Motor neuron (in vitro differentiated cells): Measurements from ENCODE around the gene TMEM82. TPM values are rescaled to one million over a fixed set of nuclear protein-coding genes. Genes with fewer than 3 reads are reported as not detected.

ENCODE experiments used
- ATAC-seq, 8 experiments: fragments of 200-7000 bp; cut with Tn5 transposase; replicated peaks in 6 of 8; 2 replicates each; pipeline ENCODE4 v1.8.0; 2021; ENCODE audit warnings: mild to moderate bottlenecking in 8 of 8, moderate library complexity in 8 of 8
- H3K27ac ChIP-seq, 2 donors: fragments of 250-450 bp; sonication (Bioruptor Pico); 2 replicates each; pipeline ENCODE4 v1.9.0; 2021; ENCODE audit warnings: antibody characterized with exemption in 2 of 2, mild to moderate bottlenecking in 2 of 2, moderate library complexity in 1 of 2
- H3K4me1 ChIP-seq, 2 donors: fragments of 250-450 bp; sonication (Bioruptor Pico); replicated peaks in 1 of 2; 2 replicates each; pipeline ENCODE4 v1.6.1; 2021; ENCODE audit warnings: antibody characterized with exemption in 2 of 2, mild to moderate bottlenecking in 2 of 2, moderate library complexity in 1 of 2
- H3K4me3 ChIP-seq, 5 donors: fragments of 250-450 bp; sonication (Bioruptor Pico); 2 replicates each; pipeline ENCODE4 v1.9.0; 2021; ENCODE audit warnings: antibody characterized with exemption in 5 of 5, mild to moderate bottlenecking in 5 of 5, moderate library complexity in 4 of 5
- WGBS, 10 experiments: fragments of 450-650 bp; shearing (Covaris generic); methylation state at CpG; one replicate each; pipeline ENCODE4 v1.0.0; 2022; 5-methylcytosine and 5-hydroxymethylcytosine counted together
- in situ Hi-C, 9 experiments: fragments of 400-800 bp; cut with MboI; loops; one replicate each; pipeline ENCODE4 v1.15.0; 2021; ENCODE audit warnings: low sequenced_read_pairs in 9 of 9, low pct_unique_long_range_greater_than_20kb in 2 of 9; ENCODE audit not compliant: unreplicated experiment in 9 of 9
- total RNA-seq, 8 experiments: library from RNA; unstranded; fragments of 300-600 nt; gene quantifications; 2 replicates each; pipeline versions ENCODE4 v1.2.3 to v1.2.4, GENCODE V29; 2022

Gene TMEM82
- total RNA-seq, 8 experiments from 2014 or later: 0.28 TPM; not detected in 7

DNA sequence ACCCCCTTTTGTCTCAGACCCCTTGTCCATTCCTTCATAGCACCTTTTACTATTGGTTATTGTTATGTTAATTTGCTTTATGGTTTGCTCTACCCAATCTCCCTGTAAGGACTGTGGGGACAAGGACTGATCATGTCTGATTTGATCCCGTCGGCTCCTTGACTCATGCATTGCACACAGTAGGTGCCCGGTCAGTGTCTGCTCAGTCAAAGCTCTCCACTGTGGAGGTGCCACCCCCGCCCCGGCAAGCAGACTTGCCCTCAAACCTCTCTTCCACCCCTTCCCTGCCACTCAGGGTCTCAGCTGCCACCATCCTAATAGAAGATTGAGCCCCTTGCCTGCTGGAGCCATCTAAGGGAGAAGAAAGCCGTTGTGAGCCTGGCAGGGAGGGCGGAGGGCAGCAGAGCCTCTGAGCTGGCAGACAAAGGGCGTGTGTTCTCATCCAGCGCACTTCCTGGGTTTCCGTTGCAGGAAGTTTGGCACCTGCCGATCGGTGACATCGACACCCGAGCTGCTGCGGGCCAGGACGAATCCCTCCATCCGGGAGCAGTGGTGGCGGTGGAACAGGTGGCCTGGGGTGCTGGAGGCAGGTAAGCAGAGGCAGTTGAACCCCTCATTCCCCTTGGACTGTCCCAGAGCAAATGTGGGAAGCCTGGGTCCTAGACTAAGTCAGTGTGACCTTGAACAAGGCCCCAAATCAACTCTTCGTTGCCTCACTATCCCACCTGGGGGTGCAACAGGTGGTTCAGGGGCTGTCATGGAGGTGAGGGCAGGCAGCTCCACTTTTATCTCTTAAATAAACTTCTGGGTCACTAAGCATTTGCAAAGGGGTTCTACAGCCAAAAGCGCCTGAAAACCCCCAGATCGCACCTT is 14.1 kb downstream of the TMEM82 start:
- Histone ChIP-seq H3K4me1 (peaks cover 28% of the 10 kb centered on the region in 2 donors), H3K4me3 (no peak overlapping the region), H3K27ac (no peak overlapping the region)
- WGBS, 10 experiments: 40 to 94% (median 67%) methylated on average over 1 to 12 of the region's 21 CpGs; no CpG with 5 or more reads in 4 of the 10 experiments
- in situ Hi-C loops: no loop called here
- no peak for ATAC-seq

DNA sequence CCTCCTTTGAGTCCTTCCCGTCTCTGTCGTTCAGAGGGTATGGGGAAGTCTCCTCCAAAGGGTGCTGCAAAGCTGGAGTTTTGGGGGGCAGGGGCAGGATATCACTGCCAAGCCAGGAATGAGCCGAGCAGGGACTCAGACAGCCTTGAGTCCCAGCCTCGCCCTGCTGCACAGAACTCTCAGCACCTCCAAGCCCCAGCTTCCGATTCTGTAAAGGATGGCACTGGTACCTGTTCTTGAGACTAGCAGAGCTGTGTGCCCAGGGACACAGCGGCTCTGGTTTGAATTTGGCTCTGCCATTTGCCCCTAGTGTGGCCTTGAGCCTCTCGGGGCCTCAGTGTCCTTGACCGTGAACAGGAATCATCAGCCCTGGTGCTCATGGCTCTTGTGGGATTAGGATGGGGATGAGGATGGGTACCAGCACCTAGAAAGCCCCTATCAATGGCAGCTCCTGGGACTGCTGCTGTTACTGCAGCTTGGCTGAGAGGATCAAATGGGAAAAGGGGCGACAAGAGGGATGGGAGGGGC is 14.8 kb downstream of the TMEM82 start:
- ATAC-seq: no peak
- Histone ChIP-seq H3K4me3 (no peak overlapping the region), H3K27ac (peak overlapping the region in 1 of 2 donors; percentile 58), H3K4me1 (peaks cover 28% of the 10 kb centered on the region in 2 donors)
- 72 to 93% (median 83%) methylated on average over 2 to 7 of the region's 9 CpGs; no CpG with 5 or more reads in 5 of the 10 experiments for WGBS, 10 experiments
- in situ Hi-C loops: no loop called here

DNA sequence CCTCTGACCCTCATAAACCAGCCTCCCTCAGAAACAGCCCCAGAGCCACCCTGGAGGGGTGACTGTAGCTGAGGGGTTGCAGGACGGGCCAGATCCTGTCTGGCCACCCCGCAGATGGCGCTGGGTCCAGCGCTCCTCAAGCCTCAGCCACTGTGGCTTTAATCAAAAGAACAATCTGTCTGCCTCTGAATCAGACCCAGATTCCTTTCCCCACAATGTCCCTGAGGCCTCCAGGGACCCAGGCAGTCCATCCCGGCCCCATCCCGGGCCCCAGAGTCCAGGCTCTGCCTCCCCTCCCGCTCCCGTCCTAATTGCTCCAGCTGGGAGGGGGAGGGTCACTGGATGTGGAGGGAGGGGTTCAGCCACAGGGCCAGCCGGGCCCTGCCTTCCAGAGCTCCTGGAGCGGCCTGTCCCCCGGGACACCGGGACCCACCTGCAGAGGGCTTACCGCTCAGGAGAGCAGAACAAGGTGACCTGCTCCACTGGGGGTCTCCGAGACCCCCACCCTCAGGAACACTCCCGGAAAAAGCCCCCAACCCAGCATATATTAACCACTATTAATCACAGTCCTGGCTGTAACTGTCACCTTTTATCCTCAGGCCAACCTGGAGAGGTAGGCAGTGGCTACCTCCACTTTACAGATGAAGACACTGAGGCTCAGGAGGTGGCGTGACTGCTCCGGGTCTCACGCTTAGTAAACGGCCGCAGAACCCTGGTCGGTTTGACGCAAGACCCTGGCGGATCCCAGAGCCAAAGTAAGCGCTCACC is 15.5 kb downstream of the TMEM82 start:
- Histone ChIP-seq H3K4me3 (peak overlapping the region; percentile 53 to 93 (median 63)), H3K4me1 (peaks cover 28% of the 10 kb centered on the region in 2 donors), H3K27ac (peak overlapping the region in 1 of 2 donors; percentile 58)
- in situ Hi-C loops: no loop called here
- 20 to 40% (median 28%) methylated on average over 1 to 8 of the region's 24 CpGs; no CpG with 5 or more reads in 7 of the 10 experiments for WGBS, 10 experiments
- peak in 7 of 8 experiments; percentile 16 to 83 (median 77) for ATAC-seq

DNA sequence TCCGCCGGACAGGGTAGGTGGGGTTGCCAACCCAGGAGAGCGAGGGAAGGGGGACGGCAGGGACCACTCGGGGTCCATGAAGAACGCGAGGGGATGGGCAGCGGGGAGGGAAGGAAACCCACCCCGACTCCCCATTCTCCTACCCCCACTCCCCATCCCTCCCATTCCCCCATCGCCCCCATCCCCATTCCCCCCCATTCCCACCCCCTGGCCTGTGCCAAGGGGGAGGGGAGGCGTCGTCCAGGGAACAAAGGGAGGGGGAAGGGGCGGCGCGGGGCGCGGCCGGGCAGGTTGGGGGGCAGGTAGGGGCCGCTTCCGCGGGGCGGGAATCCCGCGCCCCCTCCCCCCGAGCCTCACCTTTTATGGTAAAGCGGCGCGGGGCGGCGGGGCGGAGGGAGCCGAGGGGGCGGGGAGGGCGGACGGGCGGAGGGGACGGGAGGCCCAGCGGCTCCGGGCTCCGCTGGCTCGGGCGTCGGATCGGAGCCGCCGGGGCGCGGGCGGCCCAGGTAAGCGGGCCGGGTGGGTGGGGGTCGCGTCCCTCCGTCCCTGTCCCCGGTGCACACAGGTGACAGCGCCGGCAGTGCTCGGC is 16.1 kb downstream of the TMEM82 start, which contains the start of gene FBLIM1:
FBLIM1 (plus strand) TSS at position 453 of the 589 bp plus-strand sequence. CDS start 6,189 bp downstream, outside the sequence.
- H3K27ac ChIP-seq: peak within 1 kb of the TSS; percentile 14 to 58
- WGBS, 10 experiments: 80% methylated on average over 2 of the region's 58 CpGs; no CpG with 5 or more reads in 9 of the 10 experiments
- peak; percentile 12 to 54 (median 35) for ATAC-seq
- peaks cover 28% of the 10 kb centered on the region in 2 donors for H3K4me1 ChIP-seq
- H3K4me3 ChIP-seq: peak within 1 kb of the TSS; percentile 53 to 93 (median 63)
- in situ Hi-C loops: no loop called here

DNA sequence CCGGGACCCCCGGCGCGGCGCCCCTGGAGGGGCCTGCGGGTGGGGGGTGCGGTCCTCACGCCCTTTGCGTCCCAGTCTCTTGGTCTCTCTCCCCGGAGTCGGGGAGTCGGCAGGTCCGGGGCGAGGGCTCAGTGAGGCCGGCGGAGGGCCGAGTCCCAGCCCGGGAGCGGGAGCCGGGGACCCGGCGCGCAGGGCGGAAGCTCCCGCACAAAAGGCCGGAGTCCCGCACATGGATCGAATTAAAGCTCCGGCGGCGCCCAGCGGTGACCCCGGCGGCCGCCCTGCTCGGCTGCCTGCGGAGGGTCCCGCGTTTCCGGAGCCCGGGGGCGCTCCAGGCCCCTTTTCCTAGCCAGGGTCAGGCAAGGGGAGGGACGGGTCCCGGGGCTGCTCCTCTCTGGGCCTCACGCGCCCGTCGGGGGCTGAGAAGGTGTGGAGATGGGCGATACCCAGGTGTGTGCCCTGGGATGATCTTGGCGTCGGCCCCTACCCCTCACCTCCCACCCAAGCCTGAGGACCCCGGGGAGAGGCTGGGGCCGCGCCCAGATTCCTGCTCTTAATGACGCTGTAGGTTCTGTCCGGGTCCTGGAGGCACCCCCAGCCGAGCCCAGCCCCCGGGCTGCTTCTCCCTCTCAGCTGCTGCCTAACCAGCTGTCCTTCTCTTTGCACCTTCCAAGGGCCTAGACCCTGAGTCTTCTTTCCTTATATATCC is 16.8 kb downstream of the TMEM82 start:
- in situ Hi-C loops: no loop called here
- Histone ChIP-seq H3K4me1 (peaks cover 28% of the 10 kb centered on the region in 2 donors), H3K27ac (peak overlapping the region; percentile 14 to 58), H3K4me3 (peak overlapping the region; percentile 53 to 93 (median 63))
- 0 to 20% (median 3%) methylated on average over 4 to 20 of the region's 58 CpGs; no CpG with 5 or more reads in 7 of the 10 experiments for WGBS, 10 experiments
- peak; percentile 17 to 75 (median 47) for ATAC-seq

DNA sequence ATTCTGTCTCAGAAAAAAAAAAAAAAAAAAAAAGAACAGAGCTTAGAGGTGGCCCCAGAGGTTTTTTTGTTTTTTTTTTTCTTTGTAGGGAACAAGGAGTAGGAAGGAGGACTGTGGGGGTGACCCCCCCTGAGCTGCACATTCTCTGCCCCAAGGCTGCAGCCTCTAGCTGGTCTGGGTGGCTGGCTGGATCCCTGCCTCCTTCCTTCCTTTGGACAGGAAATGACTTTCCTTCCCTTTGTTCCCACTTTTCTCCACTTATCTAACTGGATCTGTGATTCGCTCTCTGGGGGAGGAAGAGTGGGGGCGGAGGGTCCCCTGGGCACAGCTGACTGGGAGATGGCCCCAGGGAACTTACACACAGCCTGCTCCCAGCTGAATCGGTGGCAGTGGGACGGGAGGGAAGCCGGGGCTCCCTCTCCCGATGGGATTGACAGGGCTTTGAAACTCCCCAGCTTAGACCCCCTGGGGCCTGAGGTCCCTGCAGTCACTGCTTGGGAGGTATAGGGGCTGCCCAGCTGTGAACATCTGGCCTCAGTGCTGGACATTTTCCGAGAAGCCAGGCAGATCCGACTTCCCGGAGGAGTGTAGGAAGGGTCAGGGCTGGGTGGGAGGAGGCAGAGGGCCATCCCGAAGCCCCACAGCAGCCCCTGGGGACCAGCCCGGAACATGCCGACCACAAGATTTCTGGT is 18.4 kb downstream of the TMEM82 start:
- Histone ChIP-seq H3K4me1 (peaks cover 28% of the 10 kb centered on the region in 2 donors), H3K27ac (no peak overlapping the region), H3K4me3 (no peak overlapping the region)
- ATAC-seq: peak in 3 of 8 experiments; percentile 2 to 21 (median 10)
- WGBS, 10 experiments: 10 to 70% (median 51%) methylated on average over 1 to 8 of the region's 12 CpGs; no CpG with 5 or more reads in 3 of the 10 experiments
- in situ Hi-C loops: no loop called here

DNA sequence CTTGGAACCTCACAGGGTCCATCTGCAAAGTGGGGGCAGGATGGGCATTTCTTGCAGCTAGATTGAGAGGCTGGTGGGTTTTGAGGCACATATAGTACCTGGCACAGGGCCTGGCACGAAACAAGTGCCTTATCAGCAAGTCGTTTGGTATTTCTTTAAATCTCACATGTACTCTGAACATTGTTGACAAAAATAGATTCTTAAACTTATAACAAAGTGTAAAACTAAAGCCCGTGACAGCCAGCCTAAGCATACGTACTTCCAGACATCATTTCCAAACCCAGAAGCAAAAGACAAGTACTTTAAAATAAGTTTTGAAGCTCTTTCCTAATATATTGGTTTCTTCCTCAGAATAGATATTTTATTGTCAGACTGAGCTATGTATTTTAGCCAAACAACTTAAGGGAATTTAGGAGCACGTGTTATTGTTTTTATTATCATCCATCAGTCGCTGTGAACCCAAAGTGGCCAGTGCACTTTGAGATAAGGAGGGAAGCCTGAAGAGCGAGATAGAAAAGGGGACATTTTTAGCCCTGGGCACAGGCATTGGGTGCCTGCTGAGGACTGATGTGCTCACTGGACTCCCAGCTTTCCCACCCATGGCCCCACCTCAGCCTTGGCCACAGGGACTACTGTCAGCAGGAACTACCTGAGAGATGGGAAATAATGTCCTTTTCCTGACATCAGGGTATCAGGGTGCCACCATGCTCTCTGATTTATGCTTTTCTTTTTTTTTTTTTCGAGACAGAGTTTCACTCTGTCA is 19.2 kb downstream of the TMEM82 start:
- ATAC-seq: no peak
- in situ Hi-C loops: no loop called here

DNA sequence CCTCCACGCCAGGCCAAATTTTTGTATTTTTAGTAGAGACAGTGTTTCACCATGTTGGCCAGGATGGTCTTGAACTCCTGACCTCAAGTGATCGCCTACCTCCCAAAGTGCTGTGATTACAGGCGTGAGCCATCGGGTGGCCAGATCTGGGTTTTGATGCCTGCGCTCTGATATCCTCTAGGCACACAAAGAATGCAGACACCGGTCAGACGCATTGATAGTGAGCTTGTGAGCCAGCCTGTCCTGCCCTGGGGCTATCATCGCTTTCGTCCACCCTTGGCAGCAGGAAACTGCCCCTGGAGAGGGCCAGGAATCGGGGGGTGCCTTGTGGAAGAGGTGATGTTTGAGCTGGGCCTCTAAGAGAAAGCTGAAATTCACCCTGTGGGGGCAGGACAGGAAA is 20.2 kb downstream of the TMEM82 start:
- no peak for ATAC-seq
- in situ Hi-C loops: no loop called here
- H3K4me1 ChIP-seq: peaks cover 21 to 22% of the 10 kb centered on the region in 2 donors
- no peak overlapping the region for H3K27ac ChIP-seq
- no peak overlapping the region for H3K4me3 ChIP-seq
- WGBS, 10 experiments: 40 to 92% (median 75%) methylated on average over 1 to 10 of the region's 10 CpGs; no CpG with 5 or more reads in 2 of the 10 experiments

More for the DNA sequence above, 19.2 kb downstream of the TMEM82 start:
- H3K4me1 ChIP-seq: peaks cover 28% of the 10 kb centered on the region in 2 donors
- WGBS, 10 experiments: 57 to 95% (median 91%) methylated on average over 1 to 8 of the region's 8 CpGs
- H3K27ac ChIP-seq: no peak overlapping the region
- no peak overlapping the region for H3K4me3 ChIP-seq

DNA sequence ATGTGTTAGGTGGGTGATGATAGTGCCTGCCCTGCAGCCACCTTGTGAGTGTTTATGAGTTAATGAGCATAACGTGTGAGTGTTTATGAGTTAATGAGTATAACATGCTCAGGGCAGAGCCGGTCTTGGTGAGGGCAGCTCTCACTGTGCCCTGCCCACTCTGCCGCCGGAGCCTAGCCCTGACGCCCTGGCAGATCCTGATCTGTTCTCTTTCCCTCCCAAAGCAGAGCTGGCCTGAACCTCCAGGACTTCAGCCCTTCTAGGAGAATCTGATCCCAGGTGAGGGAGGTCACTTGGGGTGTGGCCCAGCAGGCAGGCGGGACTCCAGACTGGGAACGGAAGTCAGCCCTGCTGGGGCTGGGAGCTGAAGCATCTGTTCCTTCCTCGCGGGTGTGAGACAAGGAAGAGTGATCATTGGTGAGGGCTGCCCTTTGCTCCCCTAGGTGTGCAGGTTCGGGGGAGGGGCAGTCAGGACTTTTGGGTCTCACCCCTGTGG is 22.0 kb downstream of the TMEM82 start:
- H3K27ac ChIP-seq: no peak overlapping the region
- in situ Hi-C loops: no loop called here
- WGBS, 10 experiments: 0 to 100% (median 86%) methylated on average over 1 to 8 of the region's 10 CpGs; no CpG with 5 or more reads in 4 of the 10 experiments
- no peak overlapping the region for H3K4me3 ChIP-seq
- H3K4me1 ChIP-seq: peaks cover 12 to 14% of the 10 kb centered on the region in 2 donors
- peak in 3 of 8 experiments; percentile 10 to 31 (median 15) for ATAC-seq

DNA sequence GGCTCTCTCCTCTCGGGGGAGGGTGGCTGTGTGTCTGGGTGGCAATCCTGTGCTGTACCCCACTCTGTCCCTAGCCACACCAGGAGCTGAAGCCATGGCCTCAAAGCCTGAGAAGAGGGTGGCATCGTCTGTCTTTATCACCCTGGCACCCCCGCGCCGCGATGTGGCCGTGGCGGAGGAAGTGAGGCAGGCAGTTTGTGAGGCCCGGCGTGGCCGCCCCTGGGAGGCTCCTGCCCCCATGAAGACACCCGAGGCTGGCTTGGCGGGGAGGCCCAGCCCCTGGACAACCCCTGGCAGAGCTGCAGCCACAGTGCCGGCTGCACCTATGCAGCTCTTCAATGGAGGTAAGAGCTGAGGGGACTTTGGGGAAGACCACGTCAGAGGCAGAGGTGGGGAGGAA is 22.6 kb downstream of the TMEM82 start:
- H3K4me1 ChIP-seq: peaks cover 7 to 9% of the 10 kb centered on the region in 2 donors
- peak in 2 of 8 experiments; percentile 3 to 6 for ATAC-seq
- 67 to 97% (median 96%) methylated on average over 1 to 14 of the region's 15 CpGs; no CpG with 5 or more reads in 5 of the 10 experiments for WGBS, 10 experiments
- in situ Hi-C loops: no loop called here
- H3K27ac ChIP-seq: no peak overlapping the region
- H3K4me3 ChIP-seq: no peak overlapping the region
